ENCODE data around the gene UGT1A8.
"Not testable (repeated sequence)": the region's sequence is repeated elsewhere in the genome, so short reads cannot be mapped to it uniquely, and the experiment has no call there.

UGT1A8 gene

GRCh38 chr2:233627331-233628025 is 10.0 kb downstream of the UGT1A8 start:
- H3K9me3 Mint-ChIP-seq, result peaks cover 38% of the 10 kb centered on the region
- no peak for TF ChIP-seq CTCF (IDR thresholded peaks at IDR 0.05)
- H3K27ac Mint-ChIP-seq, result no peak overlapping the region
- H3K36me3 Mint-ChIP-seq (ENCODE audit: low read depth), result no peaks in the 10 kb centered on the region
- no peak for DNase-seq
- H3K4me1 Mint-ChIP-seq, result no peaks in the 10 kb centered on the region
- peaks cover 31% of the 10 kb centered on the region for H3K27me3 Mint-ChIP-seq (ENCODE audit: low read depth, poor library complexity)
- H3K4me3 Mint-ChIP-seq, result no peak overlapping the region

- not testable (repeated sequence) for H3K36me3 Mint-ChIP-seq (ENCODE audit: low read depth); H3K4me3 Mint-ChIP-seq; H3K27ac Mint-ChIP-seq; DNase-seq
- Mint-ChIP-seq H3K27me3 (ENCODE audit: low read depth, poor library complexity) (peaks cover 17% of the 10 kb centered on the region), H3K9me3 (peaks cover 24% of the 10 kb centered on the region), H3K4me1 (peaks cover 21% of the 10 kb centered on the region)
Measured at GRCh38 chr2:233636306-233636705, 18.9 kb downstream of the UGT1A8 start, which contains the start of gene UGT1A10. Gene UGT1A10 (plus strand): TSS chr2:233636448. CDS start chr2:233636523, 75 bp downstream.

GRCh38 chr2:233638836-233639235 is 21.4 kb downstream of the UGT1A8 start:
- Mint-ChIP-seq H3K9me3 (peaks cover 28% of the 10 kb centered on the region), H3K27me3 (ENCODE audit: low read depth, poor library complexity) (peaks cover 9% of the 10 kb centered on the region), H3K36me3 (ENCODE audit: low read depth) (no peaks in the 10 kb centered on the region), H3K27ac (no peak overlapping the region), H3K4me3 (no peak overlapping the region), H3K4me1 (peaks cover 21% of the 10 kb centered on the region)
- DNase-seq, result no peak
- no peak for TF ChIP-seq CTCF (IDR thresholded peaks at IDR 0.05)

GRCh38 chr2:233639860-233640259 is 22.4 kb downstream of the UGT1A8 start:
- H3K9me3 Mint-ChIP-seq, result peaks cover 37% of the 10 kb centered on the region
- H3K4me3 Mint-ChIP-seq, result no peak overlapping the region
- no peak for TF ChIP-seq CTCF (IDR thresholded peaks at IDR 0.05)
- no peaks in the 10 kb centered on the region for H3K36me3 Mint-ChIP-seq (ENCODE audit: low read depth)
- peaks cover 9% of the 10 kb centered on the region for H3K27me3 Mint-ChIP-seq (ENCODE audit: low read depth, poor library complexity)
- peak overlapping the region; percentile 50 for H3K27ac Mint-ChIP-seq
- DNase-seq, result no peak
- peaks cover 21% of the 10 kb centered on the region for H3K4me1 Mint-ChIP-seq

- Mint-ChIP-seq H3K27ac (no peak overlapping the region), H3K4me1 (peaks cover 21% of the 10 kb centered on the region), H3K9me3 (peaks cover 62% of the 10 kb centered on the region), H3K27me3 (ENCODE audit: low read depth, poor library complexity) (peaks cover 7% of the 10 kb centered on the region), H3K36me3 (ENCODE audit: low read depth) (peaks cover 6% of the 10 kb centered on the region), H3K4me3 (no peak overlapping the region)
- TF ChIP-seq CTCF (IDR thresholded peaks at IDR 0.05), result no peak
- DNase-seq, result no peak
Measured at GRCh38 chr2:233643128-233643527, 25.7 kb downstream of the UGT1A8 start.

- not testable (repeated sequence) for DNase-seq; H3K36me3 Mint-ChIP-seq (ENCODE audit: low read depth); H3K27ac Mint-ChIP-seq; H3K4me1 Mint-ChIP-seq; H3K27me3 Mint-ChIP-seq (ENCODE audit: low read depth, poor library complexity); H3K4me3 Mint-ChIP-seq
- peaks cover 66% of the 10 kb centered on the region for H3K9me3 Mint-ChIP-seq
Measured at GRCh38 chr2:233646033-233646432, 28.6 kb downstream of the UGT1A8 start.

GRCh38 chr2:233650981-233651380 is 33.5 kb downstream of the UGT1A8 start:
- peaks cover 4% of the 10 kb centered on the region for H3K27me3 Mint-ChIP-seq (ENCODE audit: low read depth, poor library complexity)
- peaks cover 6% of the 10 kb centered on the region for H3K36me3 Mint-ChIP-seq (ENCODE audit: low read depth)
- peaks cover 26% of the 10 kb centered on the region for H3K9me3 Mint-ChIP-seq
- H3K27ac Mint-ChIP-seq, result no peak overlapping the region
- no peaks in the 10 kb centered on the region for H3K4me1 Mint-ChIP-seq
- DNase-seq, result no peak
- H3K4me3 Mint-ChIP-seq, result no peak overlapping the region
- no peak for TF ChIP-seq CTCF (IDR thresholded peaks at IDR 0.05)

Data from nephron progenitor cell (in vitro differentiated cells).